NCI-H446 (cell line): ENCODE measurements around the gene CDK17.
"Not testable (repeated sequence)": the region's sequence is repeated elsewhere in the genome, so short reads cannot be mapped to it uniquely, and the experiment has no call there.

ENCODE experiments used
- DNase-seq, 2 experiments: peaks; one replicate each; lab custom pipeline; 2025; lab: John Stamatoyannopoulos, UW

The CDK17 gene

DNA sequence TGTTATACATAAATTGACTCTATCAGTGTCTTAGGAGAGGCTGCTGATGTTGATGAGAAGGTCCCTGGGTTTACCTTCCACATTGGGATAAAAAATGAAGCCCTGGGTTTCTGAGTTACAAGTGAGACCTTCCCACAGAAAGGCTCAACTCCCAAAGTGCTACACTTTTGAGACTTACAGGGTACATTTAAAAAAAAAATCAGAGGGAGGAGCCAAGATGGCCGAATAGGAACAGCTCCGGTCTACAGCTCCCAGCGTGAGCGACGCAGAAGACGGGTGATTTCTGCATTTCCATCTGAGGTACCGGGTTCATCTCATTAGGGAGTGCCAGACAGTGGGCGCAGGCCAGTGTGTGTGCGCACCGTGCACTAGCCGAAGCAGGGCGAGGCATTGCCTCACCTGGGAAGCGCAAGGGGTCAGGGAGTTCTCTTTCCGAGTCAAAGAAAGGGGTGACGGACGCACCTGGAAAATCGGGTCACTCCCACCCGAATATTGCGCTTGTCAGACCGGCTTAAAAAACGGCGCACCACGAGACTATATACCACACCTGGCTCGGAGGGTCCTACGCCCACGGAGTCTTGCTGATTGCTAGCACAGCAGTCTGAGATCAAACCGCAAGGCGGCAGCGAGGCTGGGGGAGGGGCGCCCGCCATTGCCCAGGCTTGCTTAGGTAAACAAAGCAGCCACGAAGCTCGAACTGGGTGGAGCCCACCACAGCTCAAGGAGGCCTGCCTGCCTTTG, 84.3 kb downstream of the CDK17 start:
- DNase-seq, result not testable (repeated sequence)

DNA sequence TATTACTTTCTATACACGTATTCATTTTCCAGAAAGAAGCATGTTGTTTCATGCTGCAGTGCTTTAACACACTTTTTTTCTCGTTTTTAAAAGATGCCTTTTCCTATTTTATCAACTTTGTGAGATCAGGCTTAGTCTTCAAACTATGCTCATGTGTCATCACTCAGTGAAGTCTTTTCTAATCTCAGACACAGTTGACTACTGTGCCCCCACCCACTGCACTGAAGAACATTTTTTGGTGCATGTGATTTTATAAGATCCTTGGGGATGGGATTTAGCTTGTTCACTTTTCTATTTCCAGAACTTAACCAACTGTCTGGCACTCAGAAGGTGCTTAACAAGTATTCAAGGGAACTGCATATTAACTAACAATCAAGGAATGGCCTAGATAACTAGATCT, 85.5 kb downstream of the CDK17 start:
- no peak for DNase-seq

DNA sequence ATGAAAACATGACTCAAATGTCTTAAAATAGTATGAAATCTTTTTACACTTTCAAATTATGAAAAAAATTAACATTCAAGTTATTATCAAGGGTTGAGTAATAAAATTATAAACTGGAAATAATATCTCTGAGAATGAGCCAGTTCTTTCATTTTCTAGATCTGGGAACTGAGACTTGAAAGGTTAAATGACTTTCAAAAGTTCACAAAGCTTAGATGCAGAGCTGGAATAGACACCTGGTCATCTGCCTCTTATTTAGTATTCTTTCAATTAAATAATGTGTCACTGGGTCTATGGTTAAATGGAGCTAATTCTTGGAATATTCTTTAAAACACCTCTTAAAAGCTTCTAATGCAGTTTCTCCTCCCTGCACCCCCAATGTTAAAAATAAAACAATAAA, 86.6 kb downstream of the CDK17 start:
- DNase-seq, result no peak

DNA sequence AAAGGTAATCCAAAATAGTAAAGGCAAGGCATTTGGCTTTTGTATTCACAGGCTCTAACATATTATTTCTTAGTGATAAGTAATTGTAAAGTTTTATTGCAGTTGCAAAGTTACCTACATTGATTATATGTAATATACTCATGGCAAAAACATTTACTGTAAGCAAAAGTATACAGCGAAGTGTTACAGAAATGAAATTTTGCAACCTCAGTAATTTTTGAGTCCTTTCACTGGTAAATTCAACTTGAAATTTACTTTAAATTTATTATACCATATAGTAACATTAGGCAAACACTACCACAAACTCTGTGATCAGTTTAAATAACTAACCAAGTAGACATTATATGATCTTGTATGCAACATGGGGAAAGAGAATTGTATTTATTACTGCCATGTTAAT, 89.0 kb downstream of the CDK17 start:
- no peak for DNase-seq

DNA sequence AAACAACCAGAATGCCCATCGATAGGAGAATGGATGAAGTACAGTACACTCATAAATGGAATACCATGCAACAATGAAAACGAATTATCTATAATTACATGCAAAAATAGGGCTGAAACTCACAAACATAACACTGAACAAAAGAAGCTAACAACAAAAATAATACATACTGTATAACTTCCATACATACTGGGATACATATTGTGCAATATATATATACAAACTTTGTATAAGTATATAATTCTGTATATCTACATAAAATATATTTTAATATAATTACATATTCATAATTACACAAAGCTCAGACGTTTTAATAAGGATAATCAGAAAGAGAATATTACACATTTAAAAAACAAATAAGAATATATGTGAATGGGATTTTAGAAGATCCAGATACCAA, 90.2 kb downstream of the CDK17 start:
- DNase-seq, result no peak

DNA sequence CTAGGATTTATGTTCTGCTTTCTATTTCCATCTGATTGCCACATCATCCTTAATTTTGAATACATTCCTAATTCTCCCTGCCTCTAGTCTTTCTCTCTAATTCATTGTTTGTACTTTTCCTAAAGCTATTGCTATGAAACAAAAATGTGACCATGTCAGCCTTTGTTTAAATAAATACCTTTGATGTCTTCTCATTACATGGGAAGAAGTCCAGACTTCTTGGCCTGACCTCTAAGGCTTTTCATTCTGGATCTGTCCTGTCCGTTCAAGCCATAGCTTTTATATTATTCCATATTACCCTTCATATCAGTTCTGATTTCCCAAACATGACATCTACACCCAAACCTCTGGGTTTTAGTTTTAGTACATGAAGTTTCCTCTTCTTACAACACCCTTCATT, 91.4 kb downstream of the CDK17 start:
- no peak for DNase-seq

DNA sequence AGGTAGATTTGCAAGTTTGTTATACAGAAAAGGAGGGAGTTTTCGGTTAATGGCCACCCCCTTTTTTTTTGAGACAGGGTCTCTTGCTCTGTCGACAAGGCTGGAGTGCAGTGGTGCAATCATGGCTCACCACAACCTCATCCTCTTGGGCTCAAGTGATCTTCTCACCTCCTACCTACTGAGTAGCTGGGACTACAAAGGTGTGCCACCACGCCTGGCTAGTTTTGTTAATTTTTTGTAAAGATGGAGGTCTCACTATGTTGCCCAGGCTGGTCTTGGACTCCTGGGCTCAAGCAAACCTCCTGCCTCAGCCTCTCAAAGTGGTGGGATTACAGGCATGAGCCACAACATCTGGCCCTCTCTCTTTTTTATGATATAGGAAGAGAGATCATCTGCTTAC, 94.6 kb downstream of the CDK17 start:
- no peak for DNase-seq

DNA sequence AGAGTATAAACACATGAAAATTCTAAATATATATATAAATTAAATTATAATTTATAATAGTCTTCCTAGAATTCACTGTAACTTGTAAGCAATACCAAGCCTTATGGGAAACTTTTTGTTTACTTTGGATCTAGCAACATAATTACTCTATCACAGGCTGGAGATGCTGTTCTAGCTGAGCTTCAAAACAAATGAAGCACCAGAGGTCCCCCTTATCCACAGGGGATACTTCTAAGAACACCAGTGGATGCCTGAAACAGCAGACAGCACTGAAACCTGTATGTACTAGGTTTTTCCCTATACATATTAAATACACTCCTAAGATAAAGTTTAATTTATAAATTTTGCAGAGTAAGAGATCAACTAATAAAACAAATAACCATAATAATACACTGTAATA, 96.6 kb downstream of the CDK17 start:
- peak in 1 of 2 experiments; percentile 2 for DNase-seq

DNA sequence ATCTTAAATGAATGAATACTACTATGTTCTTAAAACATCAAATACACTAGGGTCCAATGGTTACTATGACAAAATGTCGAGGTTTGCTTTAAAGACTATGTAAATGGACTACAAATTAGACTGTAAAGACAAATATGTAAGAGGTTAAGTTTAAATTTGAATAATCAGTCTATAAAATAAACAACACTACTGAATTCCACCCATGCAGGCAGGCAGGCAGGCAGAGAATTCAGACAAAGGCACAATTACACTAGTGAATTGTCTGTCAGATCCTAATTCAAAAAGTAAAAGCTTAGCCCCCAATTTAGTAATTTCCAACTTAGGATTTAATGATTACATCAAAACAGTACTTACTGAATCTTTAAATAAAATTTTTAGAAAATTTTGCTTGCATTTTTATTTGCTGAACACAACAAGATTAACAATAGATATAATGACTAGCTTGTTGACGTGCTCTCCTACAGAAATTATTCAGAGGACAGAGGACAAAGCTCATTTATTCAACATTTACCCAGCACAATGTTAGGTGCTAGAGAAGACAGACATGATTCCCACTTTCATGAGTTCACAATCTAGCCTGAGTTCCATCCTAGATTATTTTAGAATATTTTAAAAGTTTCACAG, 97.4 kb downstream of the CDK17 start:
- no peak for DNase-seq

DNA sequence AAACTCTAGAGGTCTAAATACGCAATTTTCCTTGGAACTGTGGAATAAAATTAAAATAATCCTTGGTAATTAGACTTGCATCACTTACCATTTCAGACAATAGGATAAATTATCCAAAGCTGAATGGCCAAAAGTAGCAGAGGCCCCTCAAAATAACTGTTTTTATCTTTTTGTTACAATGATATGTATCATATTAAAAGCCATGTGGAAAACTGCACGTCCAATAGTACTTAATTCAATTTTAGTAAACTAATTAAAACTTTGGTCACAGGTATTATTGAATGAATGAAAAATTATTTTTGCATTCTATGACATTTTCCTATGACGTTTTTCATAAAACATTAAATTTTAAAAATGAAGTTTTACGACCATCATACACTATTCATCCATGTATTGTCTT, 98.5 kb downstream of the CDK17 start:
- no peak for DNase-seq

DNA sequence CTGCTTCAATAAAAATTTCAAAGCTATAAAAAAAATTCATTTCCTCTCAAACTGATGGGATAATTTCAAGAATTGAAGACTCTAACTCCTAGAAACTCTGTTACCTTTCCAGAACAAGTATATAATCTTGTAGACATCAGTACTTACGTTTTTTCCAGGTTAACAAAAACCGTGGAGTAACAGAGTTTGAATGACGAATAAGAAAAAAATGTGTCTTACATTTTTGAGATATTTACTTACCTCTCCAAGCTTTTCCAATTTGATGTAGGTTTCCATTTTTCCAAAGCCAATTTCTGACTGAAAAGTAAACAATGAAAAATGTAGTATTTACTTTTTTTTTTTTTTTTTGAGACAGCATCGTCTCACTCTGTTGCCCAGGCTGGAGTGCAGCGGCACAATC, 100.2 kb downstream of the CDK17 start:
- DNase-seq, result no peak

DNA sequence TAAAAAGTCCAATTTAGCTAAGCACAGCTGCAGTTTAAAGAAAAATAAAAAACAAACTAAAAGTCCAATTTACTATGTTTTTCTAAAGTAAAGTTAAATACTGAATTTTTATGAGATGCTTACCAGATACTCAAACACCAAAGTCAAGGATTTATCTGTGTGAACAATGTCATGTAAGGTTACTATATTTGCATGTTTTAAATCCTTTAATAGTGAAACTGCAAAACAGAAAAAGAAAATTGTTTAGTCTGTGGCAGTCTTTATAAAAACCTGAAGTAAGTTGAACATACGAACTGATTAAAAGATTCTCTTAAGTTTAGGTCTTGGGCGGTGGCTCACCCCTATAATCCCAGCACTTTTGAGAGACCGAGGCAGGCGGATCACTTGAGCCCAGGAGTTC, 102.7 kb downstream of the CDK17 start:
- DNase-seq, result no peak

DNA sequence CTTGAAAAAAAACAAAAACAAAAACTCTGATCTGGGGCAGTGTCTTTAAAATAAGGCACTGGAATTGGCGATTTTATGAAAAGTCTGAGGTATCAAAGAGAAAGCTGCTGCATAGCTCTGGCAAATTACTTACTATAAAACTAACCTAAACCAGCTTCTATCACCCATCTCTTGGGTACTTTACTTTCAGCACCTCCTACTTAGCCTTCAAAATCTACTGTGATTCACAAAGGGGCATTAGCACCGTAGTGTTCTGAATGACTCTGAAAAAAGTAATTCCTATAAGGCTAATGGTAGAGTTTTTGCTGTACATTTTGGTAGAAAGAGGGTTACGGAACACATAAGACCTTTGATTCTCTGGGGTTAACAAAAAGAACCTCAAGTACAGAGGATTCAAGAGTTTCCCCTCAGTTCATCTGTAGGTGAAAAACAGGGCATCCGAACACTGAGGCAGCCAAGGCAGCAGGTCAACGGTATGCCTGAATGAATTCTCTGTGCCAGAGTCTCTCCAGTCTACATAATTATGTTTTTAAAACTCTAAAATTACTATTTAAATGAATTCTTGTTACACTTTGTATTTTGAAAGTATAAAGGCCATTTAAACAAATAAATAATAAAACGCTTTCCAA, 104.6 kb downstream of the CDK17 start:
- no peak for DNase-seq

DNA sequence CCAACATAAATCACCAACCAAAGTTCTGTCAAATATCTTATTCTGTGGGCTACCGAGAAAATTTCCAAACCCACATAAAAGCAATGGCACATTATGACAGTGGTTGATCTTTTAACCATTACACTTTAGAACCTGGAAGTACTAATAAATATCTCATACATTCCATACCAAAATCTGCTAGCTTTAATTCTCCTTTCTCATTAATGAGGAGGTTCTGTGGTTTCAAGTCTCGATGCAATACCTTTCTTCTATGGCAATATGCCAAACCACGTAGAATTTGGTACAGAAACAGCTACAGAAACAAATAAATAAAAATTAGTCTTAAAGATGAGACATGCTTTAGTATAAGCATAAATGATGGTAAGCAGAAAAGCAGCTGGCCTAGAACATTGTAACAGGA, 105.4 kb downstream of the CDK17 start:
- DNase-seq, result no peak

DNA sequence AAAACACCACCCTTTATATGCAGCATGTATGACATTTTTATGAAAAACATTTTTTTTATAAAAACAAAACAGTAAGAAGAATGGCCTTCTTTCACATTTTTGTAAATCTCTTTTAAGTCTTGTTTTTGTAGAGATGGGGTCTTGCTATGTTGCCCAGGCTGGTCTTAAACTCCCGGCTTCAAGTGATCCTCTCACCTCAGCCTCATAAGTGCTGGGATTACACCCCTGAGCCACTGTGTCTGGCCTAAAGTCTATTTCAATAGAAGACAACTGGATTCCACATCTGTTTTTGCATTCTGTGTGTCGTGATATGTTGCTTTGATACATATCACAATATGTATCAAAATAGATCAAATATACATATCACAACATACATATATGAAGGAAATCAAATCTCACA, 107.1 kb downstream of the CDK17 start:
- no peak for DNase-seq

DNA sequence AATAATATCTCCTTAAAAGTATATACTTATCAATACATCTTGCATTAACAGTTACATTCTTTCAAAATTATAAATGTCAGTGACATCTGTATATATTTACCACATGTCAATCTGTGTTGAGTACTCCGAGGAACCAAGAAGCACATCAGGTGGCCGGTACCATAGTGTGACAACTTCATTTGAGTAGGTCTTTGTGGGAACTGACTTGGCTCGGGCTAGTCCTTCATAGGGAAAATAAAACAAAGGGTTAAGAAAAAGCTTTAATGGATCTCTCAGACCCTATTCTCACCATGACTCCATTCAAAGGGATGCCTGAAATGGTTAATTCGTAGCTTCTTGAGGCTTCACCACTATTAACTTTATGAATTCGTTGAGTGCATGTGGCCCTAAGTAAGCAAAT, 111.2 kb downstream of the CDK17 start:
- DNase-seq, result no peak

DNA sequence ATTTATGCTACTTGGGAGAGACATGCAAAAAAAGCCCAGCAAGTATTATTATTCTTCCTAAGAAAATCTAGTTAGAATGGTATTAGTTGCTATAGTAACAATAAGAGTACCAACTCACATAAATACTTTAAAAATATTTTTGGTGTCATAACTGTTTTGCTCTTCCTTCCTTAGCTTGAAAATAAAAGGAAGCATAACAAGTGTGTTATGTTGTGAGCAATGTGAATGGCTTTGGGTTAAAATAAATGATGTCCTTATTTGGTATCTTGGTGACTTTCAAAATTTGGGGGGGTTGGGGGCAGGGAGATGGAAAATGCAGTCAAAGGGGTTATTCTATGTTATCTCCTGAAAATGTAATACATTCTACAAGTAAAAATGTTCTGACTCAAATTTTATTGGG, 115.1 kb downstream of the CDK17 start:
- DNase-seq, result no peak

DNA sequence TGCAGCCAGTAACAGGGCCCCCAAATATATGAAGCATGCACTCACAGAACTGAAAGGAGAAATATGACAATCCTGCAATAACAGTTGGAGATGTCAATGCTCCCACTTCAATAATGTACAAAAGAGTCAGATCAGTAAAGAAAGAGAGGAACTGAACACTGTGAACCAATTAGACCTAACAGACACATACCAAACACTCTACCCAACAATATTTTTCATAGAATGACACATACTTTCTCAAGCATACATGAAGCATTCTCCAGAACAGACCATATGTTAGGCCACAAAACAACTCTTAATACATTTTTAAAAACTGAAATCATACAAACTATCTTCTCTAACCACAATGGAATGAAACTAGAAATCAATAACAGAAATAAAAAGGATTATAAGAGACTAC, 125.9 kb downstream of the CDK17 start:
- DNase-seq, result no peak

DNA sequence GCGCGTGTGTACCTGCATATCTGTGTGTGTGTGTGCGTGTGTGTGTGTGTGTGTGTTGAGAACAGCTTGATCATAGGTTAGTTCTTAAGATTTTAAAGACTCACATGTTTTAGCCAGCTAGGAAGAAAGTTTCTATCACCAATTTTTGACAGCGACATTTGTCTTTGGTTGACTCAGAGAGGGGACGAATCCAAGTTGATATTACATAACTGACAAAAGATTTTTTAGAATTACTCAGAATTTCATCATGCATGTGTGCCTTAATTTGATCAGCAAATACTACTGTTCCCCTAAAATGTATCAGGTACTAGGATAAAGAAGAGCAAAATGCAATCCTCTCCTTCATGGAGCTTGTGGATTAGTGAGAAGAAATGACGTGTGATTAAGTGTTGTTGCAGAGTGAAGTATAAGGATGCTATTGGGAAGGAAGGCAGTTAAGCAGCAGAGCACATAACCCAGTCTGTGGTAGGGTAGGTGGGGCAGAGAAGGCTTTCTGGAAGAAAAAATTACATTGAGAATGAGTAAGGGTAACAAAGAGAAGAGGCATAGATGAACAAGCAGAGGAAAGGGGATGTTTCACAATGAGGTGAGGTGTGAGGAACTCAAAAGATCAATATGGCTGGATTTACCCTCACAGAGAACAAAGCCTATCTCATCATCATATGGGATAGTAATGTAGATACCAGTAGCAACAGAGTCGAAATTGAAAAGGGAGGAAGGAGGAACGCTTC, 128.6 kb downstream of the CDK17 start:
- no peak for DNase-seq

DNA sequence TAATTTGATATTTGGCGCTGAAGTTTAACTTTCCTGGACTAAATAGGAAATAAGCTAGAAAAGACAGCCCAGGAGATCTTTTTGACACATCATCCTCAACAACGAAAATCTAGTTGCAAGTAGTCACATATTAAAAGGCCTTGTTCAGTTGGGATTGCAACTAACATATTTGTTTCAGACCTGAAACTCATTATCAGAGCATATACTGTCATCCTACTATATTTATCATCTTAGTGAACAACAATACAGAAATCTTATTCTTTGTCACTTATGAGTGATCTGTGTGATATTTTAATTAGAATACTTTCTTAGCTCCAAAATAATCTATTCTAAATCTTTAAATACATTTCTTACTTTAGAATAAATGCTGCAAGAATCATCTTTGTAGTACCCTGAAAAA, 134.0 kb downstream of the CDK17 start:
- DNase-seq, result no peak

DNA sequence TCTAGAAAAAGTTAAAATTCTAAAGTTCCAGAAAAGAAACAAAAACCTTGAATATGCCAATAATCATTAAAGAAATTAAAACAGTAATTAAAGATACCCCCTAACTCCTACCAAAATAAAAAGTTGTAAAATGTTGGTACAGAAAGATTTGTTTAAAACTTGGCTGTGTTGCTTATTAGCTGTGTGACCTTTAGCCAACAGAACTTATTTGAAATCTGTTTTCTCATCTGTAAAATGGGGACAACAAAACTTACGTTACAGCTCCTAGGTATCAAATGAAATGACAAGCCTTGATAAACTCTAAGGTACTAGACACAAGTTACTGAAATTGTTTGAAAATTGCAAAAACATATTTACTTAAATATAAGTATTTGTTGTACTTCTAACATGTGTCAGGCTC, 134.4 kb downstream of the CDK17 start:
- no peak for DNase-seq

DNA sequence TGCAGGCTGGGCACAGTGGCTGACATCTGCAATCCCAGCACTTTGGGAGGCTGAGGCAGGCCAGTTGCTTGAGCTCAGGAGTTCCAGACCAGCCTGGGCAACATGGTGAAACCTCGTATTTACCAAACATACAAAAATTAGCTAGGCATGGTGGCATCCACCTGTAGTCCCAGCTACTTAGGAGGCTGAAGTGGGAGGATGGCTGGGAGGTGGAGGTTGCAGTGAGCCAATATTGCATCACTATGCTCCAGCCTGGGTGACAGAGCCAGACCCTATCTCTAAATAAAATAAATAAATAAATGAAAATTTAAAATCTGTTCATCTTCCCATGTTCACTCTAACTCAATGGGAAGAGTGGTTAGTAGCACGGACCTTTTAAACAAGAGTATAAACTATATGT, 134.8 kb downstream of the CDK17 start:
- DNase-seq, result no peak

DNA sequence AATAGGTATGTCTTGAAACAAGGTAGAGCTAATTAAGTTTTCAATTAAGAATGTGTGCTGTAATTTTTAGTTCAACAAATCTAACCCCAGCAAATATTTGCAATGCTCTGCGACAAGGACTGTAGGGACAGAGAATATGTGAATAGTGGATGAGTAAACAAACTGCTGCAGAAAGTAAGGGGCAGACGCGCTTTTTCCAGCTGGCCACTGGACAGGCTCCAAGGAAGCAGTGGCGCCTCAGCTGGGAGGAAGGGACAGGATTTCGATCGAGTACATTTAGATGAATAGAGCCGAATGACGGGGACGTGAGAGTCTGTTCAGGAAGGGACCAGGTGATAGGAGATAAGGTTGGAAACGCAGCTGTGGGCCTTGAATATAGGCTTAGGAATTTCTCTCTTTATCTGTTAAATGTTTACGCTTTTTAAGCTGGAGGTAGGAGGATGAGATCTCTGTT, 136.8 kb downstream of the CDK17 start:
- no peak for DNase-seq
